ENCODE measurements around the gene FLVCR2.

- no peak for TF ChIP-seq CTCF (conservative IDR thresholded peaks at IDR 0.05 in 1 of 2, IDR thresholded peaks at IDR 0.05 in 1 of 2; ENCODE audit: extremely low read depth in 1 of 2, insufficient read depth in 1 of 2, low read depth in 1 of 2, low read length in 2 of 2)
- TF ChIP-seq EZH2 (IDR thresholded peaks at IDR 0.05; ENCODE audit: borderline replicate concordance, low read length) = no peak
These were observed 36.8 kb downstream of the FLVCR2 start for GRCh38 chr14:75615200-75615599.

All from mammary epithelial cell (primary cell).